ENCODE results near the gene OR2A25.

DNA sequence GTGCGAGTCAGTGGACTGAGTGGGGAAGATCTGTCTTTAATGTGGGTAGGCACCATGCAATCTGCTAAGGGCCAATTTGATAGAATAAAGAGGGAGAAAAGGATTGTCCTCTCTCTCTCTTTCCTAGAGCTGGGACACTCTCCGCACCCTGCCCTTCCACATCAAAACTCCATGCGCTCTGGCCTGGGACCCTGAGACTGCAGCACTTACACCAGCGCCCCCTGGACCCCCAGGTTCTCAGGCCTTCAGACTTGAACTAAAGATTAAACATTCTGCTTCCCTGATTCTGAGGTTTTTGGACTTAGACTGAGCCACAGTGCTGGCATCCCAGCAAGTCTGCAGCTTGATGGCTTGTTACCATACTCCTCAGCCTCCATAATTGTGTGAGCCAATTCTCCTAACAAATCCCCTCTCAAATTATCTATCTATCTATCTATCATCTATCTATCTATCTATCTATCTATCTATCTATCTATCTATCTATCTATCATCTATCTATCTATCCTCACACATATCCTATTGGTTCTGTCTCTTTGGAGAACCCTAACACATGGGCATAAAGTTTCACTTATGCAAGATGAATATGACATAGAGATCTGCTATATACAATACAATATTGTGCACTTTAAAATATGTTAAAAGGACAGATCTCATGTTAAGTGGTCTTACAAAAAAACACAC, 43.3 kb upstream of the OR2A25 start:
- TF ChIP-seq, protein P1, sequence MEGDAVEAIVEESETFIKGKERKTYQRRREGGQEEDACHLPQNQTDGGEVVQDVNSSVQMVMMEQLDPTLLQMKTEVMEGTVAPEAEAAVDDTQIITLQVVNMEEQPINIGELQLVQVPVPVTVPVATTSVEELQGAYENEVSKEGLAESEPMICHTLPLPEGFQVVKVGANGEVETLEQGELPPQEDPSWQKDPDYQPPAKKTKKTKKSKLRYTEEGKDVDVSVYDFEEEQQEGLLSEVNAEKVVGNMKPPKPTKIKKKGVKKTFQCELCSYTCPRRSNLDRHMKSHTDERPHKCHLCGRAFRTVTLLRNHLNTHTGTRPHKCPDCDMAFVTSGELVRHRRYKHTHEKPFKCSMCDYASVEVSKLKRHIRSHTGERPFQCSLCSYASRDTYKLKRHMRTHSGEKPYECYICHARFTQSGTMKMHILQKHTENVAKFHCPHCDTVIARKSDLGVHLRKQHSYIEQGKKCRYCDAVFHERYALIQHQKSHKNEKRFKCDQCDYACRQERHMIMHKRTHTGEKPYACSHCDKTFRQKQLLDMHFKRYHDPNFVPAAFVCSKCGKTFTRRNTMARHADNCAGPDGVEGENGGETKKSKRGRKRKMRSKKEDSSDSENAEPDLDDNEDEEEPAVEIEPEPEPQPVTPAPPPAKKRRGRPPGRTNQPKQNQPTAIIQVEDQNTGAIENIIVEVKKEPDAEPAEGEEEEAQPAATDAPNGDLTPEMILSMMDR (IDR thresholded peaks at IDR 0.05): no peak
- TF ChIP-seq POLR2AphosphoS5 (IDR thresholded peaks at IDR 0.05): no peak
- no peak for TF ChIP-seq POLR2A (IDR thresholded peaks at IDR 0.05)
